Stimulated activated naive B cell treated with anti-CD40 and anti-IgM and Interleukin-4, amounts not matched to agents 10 μg/mL and 1 μg/mL and 100 μg/mL, for 72 hours (primary cell): ENCODE measurements around the gene SLC25A20.

ENCODE experiments used
- ATAC-seq, 2 donors: fragments of 150-1000 bp; cut with Tn5 transposase; replicated peaks; 2 replicates each; pipeline ENCODE4 v1.10.0; 2021; ENCODE audit warnings: moderate library complexity in 1 of 2
- DNase-seq: peaks from one replicate; pipeline ENCODE4 v3.0.0; 2021
- H3K27ac Mint-ChIP-seq: one replicate; pipeline ENCODE4 v1.8.0; 2022; ENCODE audit warnings: mild to moderate bottlenecking, mixed read lengths
- H3K27me3 Mint-ChIP-seq, 2 donors: one replicate each; pipeline ENCODE4 v1.8.0; 2022; ENCODE audit warnings: mixed read lengths in 2 of 2
- H3K36me3 Mint-ChIP-seq, 2 donors: one replicate each; pipeline ENCODE4 v1.8.0; 2022; ENCODE audit warnings: mixed read lengths in 2 of 2, mild to moderate bottlenecking in 1 of 2
- H3K4me1 Mint-ChIP-seq, 2 donors: one replicate each; pipeline ENCODE4 v1.8.0; 2022; ENCODE audit warnings: mixed read lengths in 2 of 2, mild to moderate bottlenecking in 1 of 2
- H3K4me3 Mint-ChIP-seq, 2 donors: one replicate each; pipeline ENCODE4 v1.8.0; 2022; ENCODE audit warnings: mild to moderate bottlenecking in 2 of 2, mixed read lengths in 2 of 2, moderate library complexity in 1 of 2
- H3K9me3 Mint-ChIP-seq, 2 donors: one replicate each; pipeline ENCODE4 v1.8.0; 2022; ENCODE audit warnings: mixed read lengths in 2 of 2, mild to moderate bottlenecking in 1 of 2

The SLC25A20 gene

DNA sequence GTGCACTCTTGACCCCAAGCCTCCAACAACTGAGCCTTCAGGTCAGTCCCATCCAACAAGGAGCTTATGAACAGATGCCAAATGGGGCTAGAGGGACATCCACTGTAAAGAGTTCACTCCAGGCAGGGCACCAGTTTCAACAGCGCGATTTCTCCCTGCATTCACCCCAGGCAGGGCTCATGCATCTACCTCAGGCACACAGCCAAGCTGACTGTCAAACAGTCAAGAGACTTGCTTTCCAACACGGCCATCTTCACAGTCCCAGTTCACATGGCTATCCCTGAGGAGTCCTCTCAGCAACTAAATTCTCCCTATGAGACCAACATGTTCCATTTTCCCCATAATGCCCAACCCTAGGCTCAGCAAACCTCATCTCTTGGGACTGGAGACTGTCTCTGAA lies 17.7 kb downstream of the SLC25A20 start:
- Mint-ChIP-seq H3K27ac (peak overlapping the region; percentile 3), H3K36me3 (peaks cover 24 to 41% of the 10 kb centered on the region in 2 donors), H3K9me3 (no peaks in the 10 kb centered on the region), H3K4me1 (peaks cover 23% of the 10 kb centered on the region in 2 donors), H3K4me3 (no peak overlapping the region), H3K27me3 (no peaks in the 10 kb centered on the region)
- DNase-seq (no peak), ATAC-seq (no peak)

- Mint-ChIP-seq H3K27ac (peak overlapping the region; percentile 85), H3K9me3 (no peaks in the 10 kb centered on the region), H3K4me3 (no peak overlapping the region), H3K27me3 (no peaks in the 10 kb centered on the region), H3K36me3 (peaks cover 21 to 31% of the 10 kb centered on the region in 2 donors), H3K4me1 (peaks cover 23% of the 10 kb centered on the region in 2 donors)
- DNase-seq, result no peak
- peak; percentile 36 to 52 for ATAC-seq
Measured at GRCh38 chr3:48879994-48880377, 18.7 kb downstream of the SLC25A20 start.

DNA sequence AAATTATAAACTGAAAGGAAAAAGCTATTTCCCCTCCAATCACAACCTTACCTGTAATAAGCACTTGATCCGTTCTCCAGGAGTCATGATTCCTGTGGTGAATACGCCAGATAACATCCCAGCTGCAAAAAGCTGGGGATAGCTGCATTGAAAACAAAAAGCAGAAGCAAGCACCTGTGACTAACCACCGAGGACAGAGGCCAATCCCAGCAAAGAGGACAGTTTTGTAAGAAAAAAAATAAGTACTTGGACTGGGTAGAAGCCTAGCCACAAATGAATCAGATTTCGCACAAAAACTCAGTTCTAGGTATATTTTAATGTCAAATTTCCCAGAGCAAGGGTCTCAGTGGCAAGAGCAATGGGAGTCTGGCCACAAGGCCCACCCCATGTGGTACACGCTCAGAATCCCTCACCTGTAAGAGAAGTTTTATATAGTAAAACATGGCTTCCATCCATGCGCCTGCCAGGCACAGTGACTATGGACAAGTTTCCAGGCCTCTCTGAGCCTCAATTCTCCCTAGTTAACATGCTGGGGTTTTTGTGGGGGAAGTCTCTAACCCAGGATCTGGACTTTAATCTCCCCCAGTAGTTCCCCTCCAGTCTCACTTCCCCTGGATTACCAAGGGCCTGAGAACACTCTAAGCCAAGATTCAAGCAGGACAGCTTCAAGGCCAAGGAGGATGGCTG lies 19.2 kb downstream of the SLC25A20 start:
- peak overlapping the region; percentile 85 for H3K27ac Mint-ChIP-seq

GRCh38 chr3:48877671-48878070 lies 21.0 kb downstream of the SLC25A20 start:
- Mint-ChIP-seq H3K36me3 (peaks cover 25 to 29% of the 10 kb centered on the region in 2 donors), H3K27me3 (no peaks in the 10 kb centered on the region), H3K27ac (peak overlapping the region; percentile 37), H3K4me1 (peaks cover 23% of the 10 kb centered on the region in 2 donors), H3K9me3 (no peaks in the 10 kb centered on the region), H3K4me3 (no peak overlapping the region)
- DNase-seq, result no peak
- ATAC-seq, result no peak

More for the DNA sequence above, 19.2 kb downstream of the SLC25A20 start:
- Mint-ChIP-seq H3K9me3 (no peaks in the 10 kb centered on the region), H3K27me3 (no peaks in the 10 kb centered on the region), H3K4me3 (peak overlapping the region in 1 of 2 donors; percentile 3), H3K4me1 (peaks cover 23% of the 10 kb centered on the region in 2 donors), H3K36me3 (peaks cover 20 to 26% of the 10 kb centered on the region in 2 donors)
- DNase-seq, result peak; percentile 31
- peak; percentile 86 to 93 for ATAC-seq

GRCh38 chr3:48863122-48863521 lies 35.6 kb downstream of the SLC25A20 start:
- DNase-seq, result no peak
- H3K36me3 Mint-ChIP-seq, result peaks cover 26 to 39% of the 10 kb centered on the region in 2 donors
- peak overlapping the region; percentile 42 for H3K27ac Mint-ChIP-seq
- no peak overlapping the region for H3K4me3 Mint-ChIP-seq
- ATAC-seq, result no peak
- H3K4me1 Mint-ChIP-seq, result peaks cover 6 to 8% of the 10 kb centered on the region in 2 donors
- no peaks in the 10 kb centered on the region for H3K9me3 Mint-ChIP-seq
- no peaks in the 10 kb centered on the region for H3K27me3 Mint-ChIP-seq

DNA sequence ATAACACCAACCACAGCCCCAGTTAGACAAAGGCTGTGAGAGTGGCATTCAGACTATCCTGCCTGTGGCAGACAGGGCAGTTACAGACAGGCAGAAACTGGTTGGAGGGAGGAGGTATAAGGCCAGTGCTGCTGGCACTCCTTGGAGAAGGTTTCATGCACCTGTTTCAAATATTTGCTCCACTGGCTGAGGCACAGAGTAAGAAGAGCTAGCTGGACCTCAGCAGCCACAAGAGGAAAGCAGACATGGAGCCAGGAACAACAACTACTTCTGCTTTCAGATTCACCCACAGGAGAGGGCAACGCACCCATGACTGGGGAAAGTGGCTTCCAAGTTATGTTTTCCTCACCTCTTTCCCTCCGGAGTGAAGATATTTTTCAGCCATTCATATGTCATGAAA lies 39.5 kb downstream of the SLC25A20 start:
- Mint-ChIP-seq H3K4me1 (peaks cover 6 to 8% of the 10 kb centered on the region in 2 donors), H3K27ac (no peak overlapping the region), H3K4me3 (no peak overlapping the region), H3K9me3 (no peaks in the 10 kb centered on the region), H3K36me3 (peaks cover 23 to 27% of the 10 kb centered on the region in 2 donors), H3K27me3 (no peaks in the 10 kb centered on the region)
- DNase-seq (no peak), ATAC-seq (no peak)

DNA sequence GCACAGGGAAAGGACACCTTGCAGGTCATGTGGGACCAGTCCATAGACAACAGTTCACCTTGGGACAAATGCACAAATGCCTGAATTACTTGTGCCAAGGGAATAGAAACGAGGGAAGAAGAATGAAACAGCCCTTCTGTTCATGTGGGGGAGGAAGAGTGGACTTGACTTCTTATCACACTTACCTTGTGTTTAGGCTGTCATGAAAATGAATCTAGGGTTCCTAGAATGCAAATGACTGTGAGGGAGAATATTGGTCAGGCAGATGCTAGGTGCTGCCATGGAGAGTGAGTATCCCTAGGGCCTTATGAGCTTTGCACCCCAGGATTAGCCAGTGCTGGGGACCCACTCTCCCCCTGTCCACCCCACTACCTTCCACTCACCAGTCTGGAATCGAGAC lies 40.0 kb downstream of the SLC25A20 start:
- DNase-seq (no peak), ATAC-seq (no peak)
- peaks cover 23 to 27% of the 10 kb centered on the region in 2 donors for H3K36me3 Mint-ChIP-seq
- H3K27me3 Mint-ChIP-seq, result no peaks in the 10 kb centered on the region
- no peak overlapping the region for H3K4me3 Mint-ChIP-seq
- peaks cover 6 to 8% of the 10 kb centered on the region in 2 donors for H3K4me1 Mint-ChIP-seq
- no peak overlapping the region for H3K27ac Mint-ChIP-seq
- no peaks in the 10 kb centered on the region for H3K9me3 Mint-ChIP-seq

DNA sequence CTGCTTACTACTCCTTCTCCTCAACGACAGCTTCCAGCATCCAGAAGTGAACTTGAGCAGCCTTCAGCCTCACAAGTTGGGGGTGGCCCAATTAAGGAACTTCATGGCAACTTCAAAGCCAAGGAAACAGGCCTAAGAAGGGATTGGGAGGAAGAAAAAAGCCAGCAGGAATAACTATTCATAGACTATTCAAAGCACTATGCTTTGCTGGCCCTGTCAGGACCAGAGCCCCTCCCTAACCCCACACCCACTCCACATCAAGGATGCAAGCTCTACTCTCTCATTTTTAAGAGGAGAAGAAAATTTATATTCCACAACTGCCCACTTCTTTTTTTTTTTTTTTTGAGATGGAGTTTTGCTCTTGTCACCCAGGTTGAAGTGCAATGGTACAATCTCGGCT lies 41.0 kb downstream of the SLC25A20 start:
- Mint-ChIP-seq H3K4me1 (peaks cover 6 to 8% of the 10 kb centered on the region in 2 donors), H3K9me3 (no peaks in the 10 kb centered on the region), H3K27ac (no peak overlapping the region), H3K27me3 (no peaks in the 10 kb centered on the region), H3K4me3 (no peak overlapping the region), H3K36me3 (peaks cover 23 to 26% of the 10 kb centered on the region in 2 donors)
- ATAC-seq, result no peak
- DNase-seq, result no peak

DNA sequence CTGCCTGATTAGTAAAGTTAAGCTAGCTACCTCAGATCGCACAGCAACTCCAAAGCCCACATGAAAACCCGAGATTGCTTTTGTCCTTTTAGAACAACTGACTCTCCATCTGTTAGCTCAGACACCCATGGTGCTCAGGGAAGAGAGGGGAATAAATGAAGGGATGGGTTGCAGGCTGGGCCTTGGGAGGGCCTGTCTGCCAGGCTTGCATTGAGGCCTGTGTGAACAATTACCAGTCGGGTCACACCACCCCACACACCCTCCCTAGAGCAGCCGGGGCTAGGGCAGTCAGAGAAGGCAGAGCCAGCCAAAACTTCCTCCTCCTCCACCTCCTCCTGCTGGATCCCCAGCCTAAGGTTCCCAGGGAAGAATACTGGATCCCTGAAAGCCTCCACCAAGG lies 42.2 kb downstream of the SLC25A20 start:
- H3K9me3 Mint-ChIP-seq, result no peaks in the 10 kb centered on the region
- H3K4me1 Mint-ChIP-seq, result peaks cover 6 to 13% of the 10 kb centered on the region in 2 donors

DNA sequence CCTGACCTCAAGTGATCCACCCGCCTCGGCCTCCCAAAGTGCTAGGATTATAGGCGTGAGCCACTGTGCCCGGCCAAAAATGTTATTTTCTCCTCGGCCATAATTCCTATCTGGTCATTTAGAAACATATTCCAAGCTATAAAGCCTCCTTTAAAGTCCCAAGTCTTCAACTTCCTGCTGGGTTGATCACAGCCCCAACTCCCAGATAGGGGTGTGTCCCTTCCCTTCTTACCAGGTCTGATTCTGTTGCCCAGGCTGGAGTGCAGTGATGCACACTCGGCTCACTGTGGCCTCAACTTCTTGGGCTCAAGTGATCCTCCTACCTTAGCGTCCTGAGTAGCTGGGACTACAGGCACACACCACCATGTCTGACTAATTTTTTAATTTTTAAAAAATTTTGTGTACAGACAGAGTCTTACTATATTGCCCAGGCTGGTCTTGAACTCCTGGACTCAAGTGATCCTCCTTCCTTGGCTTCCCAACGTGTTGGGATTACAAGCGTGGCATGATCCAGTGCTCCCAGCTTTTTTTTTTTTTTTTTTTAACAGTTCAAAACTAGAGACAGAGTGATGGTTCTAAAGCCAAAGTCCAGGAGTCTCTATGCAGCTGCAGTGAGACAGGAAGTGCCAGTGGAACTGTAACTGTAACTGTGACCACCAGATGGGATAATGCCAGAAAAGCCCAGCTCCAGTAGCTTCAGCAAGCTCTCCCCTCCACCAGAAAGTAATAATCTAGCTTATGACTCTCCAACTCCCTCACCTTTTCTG lies 42.8 kb downstream of the SLC25A20 start:
- ATAC-seq, result no peak

More for the DNA sequence above, 42.2 kb downstream of the SLC25A20 start:
- ATAC-seq (no peak), DNase-seq (no peak)
- Mint-ChIP-seq H3K4me3 (no peak overlapping the region), H3K27me3 (no peaks in the 10 kb centered on the region), H3K27ac (no peak overlapping the region), H3K36me3 (peaks cover 18% of the 10 kb centered on the region in 2 donors)

GRCh38 chr3:48852151-48852550 lies 46.5 kb downstream of the SLC25A20 start:
- H3K27me3 Mint-ChIP-seq, result no peaks in the 10 kb centered on the region
- H3K4me3 Mint-ChIP-seq, result no peak overlapping the region
- no peak for DNase-seq
- H3K9me3 Mint-ChIP-seq, result no peaks in the 10 kb centered on the region
- H3K4me1 Mint-ChIP-seq, result peaks cover 5 to 19% of the 10 kb centered on the region in 2 donors
- no peak overlapping the region for H3K27ac Mint-ChIP-seq
- H3K36me3 Mint-ChIP-seq, result no peaks in the 10 kb centered on the region
- no peak for ATAC-seq

More for the DNA sequence above, 42.8 kb downstream of the SLC25A20 start:
- H3K4me1 Mint-ChIP-seq, result peaks cover 6 to 13% of the 10 kb centered on the region in 2 donors
- H3K9me3 Mint-ChIP-seq, result no peaks in the 10 kb centered on the region
- H3K36me3 Mint-ChIP-seq, result peaks cover 18% of the 10 kb centered on the region in 2 donors
- H3K4me3 Mint-ChIP-seq, result no peak overlapping the region
- no peak overlapping the region for H3K27ac Mint-ChIP-seq
- H3K27me3 Mint-ChIP-seq, result no peaks in the 10 kb centered on the region
- no peak for DNase-seq

DNA sequence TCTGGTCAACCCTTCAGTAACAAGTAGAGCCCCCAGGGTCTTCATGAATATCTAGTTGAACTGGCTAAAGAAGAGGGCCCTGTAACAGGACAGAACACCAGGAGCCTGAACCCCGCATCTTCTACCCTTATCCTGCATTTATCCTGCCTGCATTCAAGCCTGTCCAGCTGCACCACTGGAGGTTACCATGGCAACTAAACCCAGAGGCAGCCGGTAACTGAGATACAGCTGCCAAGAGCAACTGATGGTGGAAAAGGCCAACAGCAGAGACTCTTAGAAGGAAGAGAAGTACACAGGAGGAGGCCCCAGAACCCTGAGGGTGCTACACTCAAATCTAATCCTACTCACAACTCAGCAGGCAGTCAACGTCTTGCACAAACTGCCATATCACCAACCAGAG lies 47.3 kb downstream of the SLC25A20 start:
- H3K4me1 Mint-ChIP-seq, result peaks cover 5 to 19% of the 10 kb centered on the region in 2 donors
- no peak overlapping the region for H3K27ac Mint-ChIP-seq
- DNase-seq, result no peak
- no peaks in the 10 kb centered on the region for H3K27me3 Mint-ChIP-seq
- no peak overlapping the region for H3K4me3 Mint-ChIP-seq
- H3K36me3 Mint-ChIP-seq, result no peaks in the 10 kb centered on the region
- ATAC-seq, result no peak
- H3K9me3 Mint-ChIP-seq, result no peaks in the 10 kb centered on the region

- H3K4me3 Mint-ChIP-seq, result no peak overlapping the region
- no peaks in the 10 kb centered on the region for H3K27me3 Mint-ChIP-seq
Measured at GRCh38 chr3:48848816-48849515, 49.7 kb downstream of the SLC25A20 start.

More at GRCh38 chr3:48848816-48849515, 49.7 kb downstream of the SLC25A20 start:
- Mint-ChIP-seq H3K9me3 (no peaks in the 10 kb centered on the region), H3K36me3 (no peaks in the 10 kb centered on the region), H3K27ac (no peak overlapping the region), H3K4me1 (peaks cover 7 to 25% of the 10 kb centered on the region in 2 donors)
- ATAC-seq, result no peak
- no peak for DNase-seq
